ENCODE results near the gene TPBG. TPM values are rescaled to one million over a fixed set of nuclear protein-coding genes. Genes with fewer than 3 reads are reported as not detected.

The TPBG gene
- total RNA-seq, 2 donors from 2014 or later = 7.4 to 16.7 TPM

- Histone ChIP-seq H3K9me3 (no peaks in the 10 kb centered on the region), H3K4me1 (no peaks in the 10 kb centered on the region), H3K36me3 (no peaks in the 10 kb centered on the region), H3K27me3 (no peaks in the 10 kb centered on the region), H3K27ac (no peak overlapping the region), H3K4me3 (no peak overlapping the region)
- TF ChIP-seq, protein P1, sequence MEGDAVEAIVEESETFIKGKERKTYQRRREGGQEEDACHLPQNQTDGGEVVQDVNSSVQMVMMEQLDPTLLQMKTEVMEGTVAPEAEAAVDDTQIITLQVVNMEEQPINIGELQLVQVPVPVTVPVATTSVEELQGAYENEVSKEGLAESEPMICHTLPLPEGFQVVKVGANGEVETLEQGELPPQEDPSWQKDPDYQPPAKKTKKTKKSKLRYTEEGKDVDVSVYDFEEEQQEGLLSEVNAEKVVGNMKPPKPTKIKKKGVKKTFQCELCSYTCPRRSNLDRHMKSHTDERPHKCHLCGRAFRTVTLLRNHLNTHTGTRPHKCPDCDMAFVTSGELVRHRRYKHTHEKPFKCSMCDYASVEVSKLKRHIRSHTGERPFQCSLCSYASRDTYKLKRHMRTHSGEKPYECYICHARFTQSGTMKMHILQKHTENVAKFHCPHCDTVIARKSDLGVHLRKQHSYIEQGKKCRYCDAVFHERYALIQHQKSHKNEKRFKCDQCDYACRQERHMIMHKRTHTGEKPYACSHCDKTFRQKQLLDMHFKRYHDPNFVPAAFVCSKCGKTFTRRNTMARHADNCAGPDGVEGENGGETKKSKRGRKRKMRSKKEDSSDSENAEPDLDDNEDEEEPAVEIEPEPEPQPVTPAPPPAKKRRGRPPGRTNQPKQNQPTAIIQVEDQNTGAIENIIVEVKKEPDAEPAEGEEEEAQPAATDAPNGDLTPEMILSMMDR (IDR thresholded peaks at IDR 0.05) = no peak
- no peak for DNase-seq (ENCODE audit: low spot score)
These were observed 29.8 kb upstream of the TPBG start for GRCh38 chr6:82333781-82334180.

DNA sequence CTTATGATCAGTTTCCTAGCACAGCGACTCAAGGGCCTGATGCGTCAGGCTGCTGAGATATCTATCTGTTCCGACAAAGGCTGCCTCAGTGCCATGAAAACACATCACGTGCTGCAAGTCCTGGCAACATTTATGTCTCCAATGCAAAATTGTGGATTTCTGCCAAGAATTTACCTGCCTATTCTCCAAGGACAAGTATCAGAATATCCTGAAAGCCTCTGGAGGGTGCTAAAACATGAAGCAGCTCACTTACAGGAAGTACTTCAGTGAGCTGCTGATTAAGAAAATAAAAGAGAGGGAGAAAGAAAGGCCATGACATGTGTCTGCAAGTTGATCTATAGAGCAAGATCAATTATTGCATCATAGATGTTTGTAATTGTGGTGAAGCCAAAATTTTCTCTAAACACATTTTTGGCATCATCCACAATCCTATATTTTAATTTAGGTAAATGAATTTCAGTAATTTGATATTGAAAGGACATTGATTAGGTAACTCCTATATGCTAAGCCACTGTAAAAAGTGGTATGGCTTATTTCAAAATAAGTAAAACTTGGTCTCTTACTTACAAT, 25.8 kb upstream of the TPBG start:
- H3K4me3 ChIP-seq = no peak overlapping the region
- no peaks in the 10 kb centered on the region for H3K36me3 ChIP-seq
- H3K4me1 ChIP-seq = no peaks in the 10 kb centered on the region
- TF ChIP-seq, protein P1 (IDR thresholded peaks at IDR 0.05) = no peak
- no peak for DNase-seq (ENCODE audit: low spot score)
- H3K27me3 ChIP-seq = no peaks in the 10 kb centered on the region
- H3K9me3 ChIP-seq = peaks cover 0 to 6% of the 10 kb centered on the region in 2 donors
- no peak overlapping the region for H3K27ac ChIP-seq

DNA sequence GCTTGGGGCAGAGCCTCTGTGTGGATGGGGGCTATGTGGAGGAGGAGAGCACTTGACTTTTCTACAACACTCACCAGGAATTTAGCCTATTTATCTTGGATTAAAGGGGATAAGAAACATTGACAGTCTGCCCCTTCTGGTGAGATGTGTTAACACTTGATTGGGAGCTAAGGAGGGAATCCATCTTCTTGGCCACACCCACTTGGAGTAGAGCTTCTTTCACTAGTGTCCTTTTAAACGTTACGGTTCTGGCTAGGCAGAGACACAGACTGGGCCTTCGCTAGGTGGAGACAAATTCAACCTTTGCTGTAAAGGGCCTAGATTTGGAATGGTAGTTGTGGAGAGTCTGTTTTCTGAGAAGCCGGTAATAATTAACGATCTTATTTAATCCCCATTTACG, 15.5 kb upstream of the TPBG start:
- no peak for DNase-seq (ENCODE audit: low spot score)
- no peaks in the 10 kb centered on the region for H3K4me1 ChIP-seq
- no peaks in the 10 kb centered on the region for H3K36me3 ChIP-seq
- no peaks in the 10 kb centered on the region for H3K27me3 ChIP-seq
- TF ChIP-seq, protein P1 (IDR thresholded peaks at IDR 0.05) = no peak
- no peak overlapping the region for H3K4me3 ChIP-seq
- H3K27ac ChIP-seq = no peak overlapping the region
- H3K9me3 ChIP-seq = peaks cover 0 to 12% of the 10 kb centered on the region in 2 donors

DNA sequence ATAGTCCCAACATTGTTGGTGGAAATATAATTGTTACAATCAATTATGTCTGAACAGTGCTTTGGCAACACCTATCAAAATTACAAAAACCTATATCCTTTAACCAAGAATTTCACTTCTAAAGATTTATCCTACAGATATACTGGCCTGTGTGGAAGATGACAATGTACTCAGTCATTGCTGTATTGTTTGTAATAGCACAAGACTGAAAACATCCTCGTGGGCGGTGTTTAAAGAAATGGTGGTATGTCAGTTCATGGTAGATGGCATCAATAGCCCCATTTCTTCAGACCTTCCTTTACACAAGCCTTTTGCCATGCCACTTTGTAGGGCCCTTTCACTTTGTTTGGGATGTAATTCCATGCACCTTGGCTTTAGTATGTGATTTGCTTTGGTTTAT, 9.8 kb upstream of the TPBG start:
- no peaks in the 10 kb centered on the region for H3K36me3 ChIP-seq
- no peaks in the 10 kb centered on the region for H3K9me3 ChIP-seq
- H3K4me1 ChIP-seq = no peaks in the 10 kb centered on the region
- H3K27me3 ChIP-seq = no peaks in the 10 kb centered on the region
- no peak overlapping the region for H3K27ac ChIP-seq
- TF ChIP-seq, protein P1 (IDR thresholded peaks at IDR 0.05) = no peak
- H3K4me3 ChIP-seq = no peak overlapping the region
- DNase-seq (ENCODE audit: low spot score) = no peak

GRCh38 chr6:82360552-82360951, 3.1 kb upstream of the TPBG start:
- Histone ChIP-seq H3K27me3 (no peaks in the 10 kb centered on the region), H3K9me3 (no peaks in the 10 kb centered on the region), H3K4me3 (no peak overlapping the region), H3K36me3 (no peaks in the 10 kb centered on the region), H3K4me1 (peaks cover 0 to 22% of the 10 kb centered on the region in 2 donors), H3K27ac (no peak overlapping the region)
- no peak for DNase-seq (ENCODE audit: low spot score)
- TF ChIP-seq, protein P1 (IDR thresholded peaks at IDR 0.05) = no peak

GRCh38 chr6:82361631-82362030, 2.0 kb upstream of the TPBG start:
- no peak for DNase-seq (ENCODE audit: low spot score)
- Histone ChIP-seq H3K27me3 (no peaks in the 10 kb centered on the region), H3K4me1 (peaks cover 0 to 22% of the 10 kb centered on the region in 2 donors), H3K4me3 (no peak overlapping the region), H3K9me3 (no peaks in the 10 kb centered on the region), H3K36me3 (no peaks in the 10 kb centered on the region), H3K27ac (no peak overlapping the region)
- TF ChIP-seq, protein P1 (IDR thresholded peaks at IDR 0.05) = no peak
